ENCODE data around the gene CDRT4. TPM values are rescaled to one million over a fixed set of nuclear protein-coding genes. Genes with fewer than 3 reads are reported as not detected.

The CDRT4 gene
- total and polyA plus RNA-seq, 5 experiments from 2014 or later: 0.84 to 10.6 (median 1.8) TPM

DNA sequence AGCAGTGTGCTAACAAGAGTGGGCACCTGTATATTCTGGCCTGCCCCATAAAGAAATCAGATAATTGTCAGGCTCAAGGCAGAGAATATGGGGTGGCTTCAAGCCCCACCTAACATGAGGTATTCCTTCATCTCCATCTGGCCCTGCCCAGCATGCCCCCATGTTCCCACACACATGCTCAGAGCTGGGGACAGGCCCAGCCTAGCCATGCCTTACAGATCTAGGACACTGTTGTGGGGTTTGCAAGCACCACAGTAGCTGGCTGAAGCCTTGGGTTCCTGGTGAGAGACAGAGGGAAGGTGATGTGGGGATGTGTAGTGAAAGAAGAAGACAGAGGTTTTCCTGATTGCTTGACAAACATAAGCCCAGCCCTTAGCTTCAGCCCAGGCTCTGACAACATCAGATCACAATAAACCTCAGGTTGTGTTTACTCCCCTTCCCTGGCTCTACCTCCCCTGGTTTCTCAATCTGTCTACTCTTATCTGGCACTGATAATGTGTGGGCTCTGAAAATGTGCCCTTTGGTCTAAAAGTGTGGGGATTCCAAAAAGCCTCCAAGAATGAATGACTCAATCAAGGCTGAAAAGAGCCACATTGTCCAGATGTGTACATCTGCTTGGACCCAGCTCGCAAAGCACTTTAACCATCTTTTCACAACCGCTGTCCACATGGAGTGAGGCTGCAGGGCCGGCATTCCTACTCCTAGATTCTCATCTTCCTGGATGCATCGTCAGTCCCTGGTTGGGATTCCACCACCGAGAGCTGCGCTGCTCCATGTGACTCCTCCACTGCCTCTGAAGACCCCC is 34.4 kb downstream of the CDRT4 start:
- POLR2A ChIA-PET: no interaction called here
- Mint-ChIP-seq H3K9me3 (peaks cover 0 to 18% (median 13%) of the 10 kb centered on the region in 9 donors), H3K27ac (no peak overlapping the region), H3K36me3 (peaks cover 5 to 36% (median 10%) of the 10 kb centered on the region in 3 donors), H3K4me1 (peaks cover 8 to 16% (median 13%) of the 10 kb centered on the region in 4 donors), H3K4me3 (no peak overlapping the region), H3K27me3 (peaks cover 0 to 9% (median 0%) of the 10 kb centered on the region in 5 donors)
- DNase-seq (no peak), ATAC-seq (no peak)

DNA sequence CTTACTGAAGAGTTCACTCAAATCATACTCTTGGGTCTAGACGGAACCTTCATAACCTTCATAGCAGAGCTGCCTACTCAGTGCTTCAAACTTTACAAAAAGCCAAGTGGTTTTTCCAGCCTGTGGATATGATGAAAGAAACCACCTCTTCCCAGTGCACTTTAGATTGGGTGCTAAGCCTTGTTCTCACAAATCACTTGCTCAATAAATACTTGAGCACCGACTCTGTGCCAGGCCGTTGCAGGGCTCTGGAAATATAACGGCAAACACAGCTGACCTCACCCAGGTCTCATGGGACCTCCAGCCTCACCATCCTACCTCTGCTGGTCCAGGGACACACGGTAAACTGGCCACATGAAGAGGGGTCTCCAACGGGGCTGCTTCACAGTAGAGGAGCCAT is 35.7 kb downstream of the CDRT4 start:
- no peak overlapping the region for H3K4me3 Mint-ChIP-seq
- peaks cover 0 to 14% (median 7%) of the 10 kb centered on the region in 9 donors for H3K9me3 Mint-ChIP-seq
- H3K36me3 Mint-ChIP-seq: peaks cover 5 to 31% (median 10%) of the 10 kb centered on the region in 3 donors
- POLR2A ChIA-PET: interaction anchor here (0.6 kb wide), 1 partner anchor 58 kb away, joined by 3 read pairs; no protein-coding TSS in a partner anchor
- no peak overlapping the region for H3K27ac Mint-ChIP-seq
- ATAC-seq: no peak
- peaks cover 2 to 8% (median 6%) of the 10 kb centered on the region in 4 donors for H3K4me1 Mint-ChIP-seq
- no peak for DNase-seq
- H3K27me3 Mint-ChIP-seq: peaks cover 0 to 9% (median 0%) of the 10 kb centered on the region in 5 donors

DNA sequence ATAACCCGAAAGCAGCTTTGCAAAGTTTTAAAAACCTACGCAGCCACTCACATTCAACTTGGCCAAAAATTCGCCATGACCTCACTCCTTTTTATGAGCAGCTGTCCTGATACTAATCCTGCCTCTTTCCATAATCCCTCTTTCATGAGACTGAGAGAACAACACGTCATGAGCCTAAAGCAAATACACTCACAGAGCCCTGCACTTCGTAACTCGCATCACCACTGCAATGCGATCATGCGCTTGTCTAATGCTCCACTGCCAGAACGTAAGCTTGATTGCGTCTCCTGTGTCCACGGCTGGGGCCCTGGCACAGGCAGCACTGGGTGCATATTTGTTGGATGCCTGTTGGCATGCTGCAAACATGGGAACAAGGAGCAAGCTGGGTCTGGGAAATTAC is 36.2 kb downstream of the CDRT4 start:
- Mint-ChIP-seq H3K9me3 (peaks cover 0 to 14% (median 9%) of the 10 kb centered on the region in 9 donors), H3K27ac (no peak overlapping the region), H3K27me3 (peaks cover 0 to 9% (median 0%) of the 10 kb centered on the region in 5 donors), H3K4me3 (no peak overlapping the region), H3K36me3 (peaks cover 5 to 30% (median 10%) of the 10 kb centered on the region in 3 donors), H3K4me1 (peaks cover 0 to 4% (median 3%) of the 10 kb centered on the region in 4 donors)
- POLR2A ChIA-PET: no interaction called here
- ATAC-seq (no peak), DNase-seq (no peak)

DNA sequence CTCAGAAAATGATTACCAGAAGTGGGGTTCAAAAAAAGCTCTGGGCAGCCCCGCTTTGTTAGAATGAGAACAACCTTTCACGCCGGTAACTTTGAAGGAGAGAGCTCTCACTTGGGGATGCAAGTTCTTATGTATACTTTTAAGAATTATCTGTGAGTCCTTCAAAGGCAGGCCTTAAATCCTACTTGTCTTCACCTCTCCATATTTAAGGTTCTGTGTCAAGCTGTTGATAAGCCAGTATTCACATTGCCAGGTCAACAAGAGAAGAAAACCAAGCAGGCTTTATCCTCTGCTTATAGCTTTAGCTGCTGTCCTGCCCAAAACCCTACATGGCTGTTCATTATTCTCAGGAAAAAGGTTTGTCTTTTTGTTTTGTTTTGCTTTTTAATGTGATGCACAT is 42.9 kb downstream of the CDRT4 start:
- DNase-seq (no peak), ATAC-seq (no peak)
- H3K27ac Mint-ChIP-seq: no peak overlapping the region
- POLR2A ChIA-PET: no interaction called here
- no peaks in the 10 kb centered on the region for H3K4me1 Mint-ChIP-seq
- peaks cover 0 to 9% (median 2%) of the 10 kb centered on the region in 5 donors for H3K27me3 Mint-ChIP-seq
- peaks cover 0 to 11% (median 6%) of the 10 kb centered on the region in 9 donors for H3K9me3 Mint-ChIP-seq
- H3K4me3 Mint-ChIP-seq: no peak overlapping the region
- peaks cover 0 to 13% (median 4%) of the 10 kb centered on the region in 3 donors for H3K36me3 Mint-ChIP-seq

DNA sequence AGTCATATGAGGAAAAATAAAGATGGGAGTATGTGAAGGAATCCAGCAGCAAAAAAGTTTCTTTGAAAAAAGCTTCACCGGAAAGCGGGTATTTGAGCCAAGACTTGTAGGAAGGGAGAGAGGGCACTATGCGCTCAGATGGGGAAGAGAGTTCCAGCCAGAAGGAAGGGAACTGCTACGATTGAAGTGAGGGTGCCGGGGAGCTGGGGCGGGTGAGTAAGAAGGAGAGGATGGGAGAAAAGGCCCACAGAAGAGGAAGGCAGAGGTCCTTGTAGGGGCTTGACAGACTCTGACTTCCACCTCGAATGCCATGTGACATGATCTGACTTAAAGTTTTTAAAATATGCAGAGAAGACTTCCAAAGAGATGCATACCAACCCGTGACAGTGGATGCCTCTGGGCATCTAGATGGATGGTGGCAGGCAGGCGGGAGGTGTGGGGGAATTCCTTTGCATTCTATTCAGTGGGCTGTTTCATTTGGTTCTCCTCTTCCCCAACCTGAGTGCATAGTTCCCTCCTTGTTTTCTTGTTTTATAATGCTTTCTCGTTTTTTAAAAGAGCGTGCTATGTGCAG is 44.9 kb downstream of the CDRT4 start:
- Mint-ChIP-seq H3K27ac (no peak overlapping the region), H3K4me3 (no peak overlapping the region), H3K36me3 (peaks cover 0 to 13% (median 0%) of the 10 kb centered on the region in 3 donors), H3K4me1 (no peaks in the 10 kb centered on the region), H3K9me3 (peaks cover 0 to 10% (median 5%) of the 10 kb centered on the region in 9 donors), H3K27me3 (peaks cover 0 to 6% (median 2%) of the 10 kb centered on the region in 5 donors)
- no peak for ATAC-seq
- no peak for DNase-seq
- POLR2A ChIA-PET: no interaction called here

DNA sequence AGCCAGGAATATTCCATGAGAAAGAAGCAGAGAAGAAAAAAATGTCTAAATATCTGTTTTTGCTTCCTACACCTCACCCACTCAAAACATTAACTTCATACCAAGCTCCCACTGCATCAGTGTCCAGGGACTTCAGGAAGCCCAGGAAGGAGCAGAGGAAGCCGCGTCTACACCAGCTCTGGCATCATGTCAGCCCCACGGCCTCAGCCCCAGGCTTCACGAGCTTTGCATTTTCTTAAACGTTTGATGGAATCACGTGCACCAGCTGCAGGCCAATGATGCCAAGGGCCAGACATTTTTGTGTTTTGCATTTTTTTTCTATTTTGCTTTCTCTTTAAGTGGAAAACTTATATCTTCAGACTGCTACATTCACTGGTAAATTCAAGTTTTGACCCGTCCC is 48.6 kb downstream of the CDRT4 start:
- Mint-ChIP-seq H3K27me3 (peaks cover 0 to 6% (median 2%) of the 10 kb centered on the region in 5 donors), H3K36me3 (no peaks in the 10 kb centered on the region), H3K4me1 (no peaks in the 10 kb centered on the region), H3K4me3 (no peak overlapping the region), H3K27ac (peak overlapping the region in 1 of 10 donors; percentile 91), H3K9me3 (no peaks in the 10 kb centered on the region)
- POLR2A ChIA-PET: no interaction called here
- DNase-seq (no peak), ATAC-seq (no peak)

DNA sequence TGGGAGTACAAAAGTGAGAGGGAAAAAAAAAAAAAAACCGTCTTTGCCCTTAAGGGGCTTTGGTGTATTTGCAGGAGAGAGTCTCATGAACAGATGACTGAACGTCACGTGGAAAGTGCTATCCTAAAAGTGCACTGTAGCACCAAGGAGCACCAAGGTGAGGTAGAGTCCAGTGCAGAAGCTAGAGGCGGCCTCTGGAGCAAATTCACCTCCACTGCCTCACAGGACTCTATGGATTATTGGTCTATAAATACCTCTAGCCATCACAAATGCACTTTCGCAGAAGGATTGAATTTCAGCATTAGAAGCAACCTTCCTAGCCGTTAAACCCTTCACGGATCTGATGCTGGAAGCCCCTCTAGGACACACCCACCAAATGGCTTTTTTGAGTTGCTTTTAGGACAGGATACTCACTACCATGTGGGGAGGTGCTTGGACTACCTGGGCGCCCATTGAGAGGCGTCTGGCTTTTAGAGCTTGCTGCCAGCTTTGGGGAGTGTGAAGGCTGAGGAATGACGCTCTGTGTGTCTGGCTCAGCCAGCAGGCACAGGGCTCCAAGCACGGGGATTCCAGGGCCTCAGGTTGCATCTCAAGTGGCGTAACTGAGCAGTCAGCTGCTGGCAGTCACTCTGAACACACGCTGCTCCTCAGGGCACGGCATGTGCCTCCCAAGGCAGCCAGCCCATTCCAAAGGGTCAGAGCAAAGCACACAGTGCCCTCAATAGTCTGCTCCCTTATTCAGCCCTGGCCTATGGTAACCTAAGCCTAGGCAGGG is 52.7 kb downstream of the CDRT4 start:
- ATAC-seq (no peak), DNase-seq (no peak)
- Mint-ChIP-seq H3K27ac (no peak overlapping the region), H3K9me3 (no peaks in the 10 kb centered on the region), H3K36me3 (no peaks in the 10 kb centered on the region), H3K4me3 (no peak overlapping the region), H3K27me3 (no peaks in the 10 kb centered on the region), H3K4me1 (no peaks in the 10 kb centered on the region)
- POLR2A ChIA-PET: no interaction called here

DNA sequence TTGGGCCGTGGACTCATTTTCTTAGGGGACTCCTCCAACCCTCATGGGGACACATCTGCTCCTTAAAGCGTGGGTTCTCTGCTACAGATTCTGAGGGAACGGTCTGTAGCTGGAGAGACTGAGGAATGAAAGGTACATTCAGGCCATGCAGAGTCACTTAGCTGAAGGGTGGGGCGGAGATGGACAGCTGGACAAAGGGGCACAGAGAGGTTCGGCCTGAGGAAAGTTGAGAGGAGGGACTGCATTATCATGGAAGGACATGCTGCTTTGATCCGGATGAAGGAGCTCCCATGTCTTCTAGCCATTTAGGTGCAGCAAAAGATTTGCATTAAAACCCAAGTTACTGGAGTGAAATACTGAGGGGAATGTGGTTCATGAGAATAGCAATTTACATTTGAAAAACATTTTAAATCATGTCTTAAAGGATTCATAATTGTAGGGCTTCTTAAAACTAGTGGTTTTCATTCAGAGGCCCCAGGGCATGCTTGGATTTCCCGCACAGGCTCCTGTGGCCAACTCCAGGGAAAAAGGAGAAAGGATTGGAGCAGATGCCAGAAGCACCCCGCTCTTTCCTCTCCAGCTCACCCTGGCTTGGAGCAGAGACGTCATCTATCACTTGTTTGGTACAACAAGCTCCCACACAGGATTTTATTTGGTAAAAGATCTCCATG is 54.2 kb downstream of the CDRT4 start:
- Mint-ChIP-seq H3K27ac (peak overlapping the region in 1 of 10 donors; percentile 2), H3K9me3 (no peaks in the 10 kb centered on the region), H3K4me1 (no peaks in the 10 kb centered on the region), H3K4me3 (no peak overlapping the region), H3K27me3 (no peaks in the 10 kb centered on the region), H3K36me3 (no peaks in the 10 kb centered on the region)
- no peak for DNase-seq
- ATAC-seq: no peak
- POLR2A ChIA-PET: no interaction called here

DNA sequence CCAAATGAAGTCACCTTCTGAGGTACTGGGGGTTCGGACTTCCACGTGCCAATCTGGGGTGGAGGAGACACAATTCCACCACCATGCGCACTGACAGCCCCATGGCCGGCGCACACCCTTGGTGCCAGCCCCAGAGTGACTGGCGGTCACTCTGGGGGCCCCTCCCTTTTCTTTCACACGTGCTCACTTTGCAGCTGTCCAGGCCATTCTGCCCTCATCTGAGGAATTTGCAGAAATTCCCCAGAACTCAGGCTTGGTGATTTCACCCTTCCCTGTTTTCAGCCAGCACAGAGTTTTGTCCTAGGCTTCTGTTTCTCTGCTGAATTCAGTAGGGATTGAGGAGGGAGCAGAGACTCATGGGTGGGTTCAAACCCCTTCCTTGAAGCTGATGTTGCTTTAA is 54.8 kb downstream of the CDRT4 start:
- H3K27ac Mint-ChIP-seq: no peak overlapping the region
- ATAC-seq: no peak

DNA sequence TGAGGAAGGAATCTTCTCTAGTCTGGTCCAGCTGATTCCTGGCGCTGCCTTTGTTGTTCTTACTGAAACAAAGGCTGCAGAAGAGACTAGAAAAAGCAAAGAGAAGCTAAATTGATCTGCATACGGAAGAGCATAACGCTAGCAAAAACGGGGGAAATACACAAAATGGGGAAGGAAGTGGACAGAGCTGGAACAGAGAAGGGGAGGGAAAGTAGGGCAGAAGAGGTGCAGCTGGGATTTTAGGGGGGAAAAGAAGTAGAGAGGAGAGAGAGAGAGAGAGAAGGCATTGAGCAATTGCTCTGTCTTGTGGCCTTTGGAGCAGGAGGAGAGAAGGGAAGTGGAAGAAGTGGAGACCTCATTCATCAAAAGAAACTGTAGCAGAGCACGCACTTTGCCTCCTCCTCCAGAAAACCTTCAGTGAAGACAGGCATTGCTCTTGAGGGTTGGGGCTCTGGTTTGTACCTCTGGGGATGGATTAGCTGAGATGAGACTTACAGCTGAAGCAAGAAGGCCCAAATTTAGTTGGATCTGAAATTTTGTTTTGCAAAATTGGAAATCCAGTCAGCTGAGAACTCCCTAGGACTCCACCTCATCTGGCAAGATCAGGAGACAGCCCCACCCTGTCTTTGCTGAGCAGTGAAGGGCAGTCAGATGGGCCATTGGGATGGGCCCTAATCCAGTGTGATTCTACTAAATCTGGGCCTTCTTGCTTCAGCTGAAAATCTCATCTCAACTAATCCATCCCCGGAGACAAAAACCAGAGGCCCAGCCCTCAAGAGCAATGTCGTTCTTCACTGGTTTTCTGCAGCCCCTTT is 55.8 kb downstream of the CDRT4 start:
- H3K27me3 Mint-ChIP-seq: no peaks in the 10 kb centered on the region
- H3K27ac Mint-ChIP-seq: peak overlapping the region in 1 of 10 donors; percentile 43
- peaks cover 0 to 1% (median 0%) of the 10 kb centered on the region in 4 donors for H3K4me1 Mint-ChIP-seq

More for the DNA sequence above, 54.8 kb downstream of the CDRT4 start:
- peaks cover 0 to 1% (median 0%) of the 10 kb centered on the region in 4 donors for H3K4me1 Mint-ChIP-seq
- H3K4me3 Mint-ChIP-seq: no peak overlapping the region
- POLR2A ChIA-PET: no interaction called here
- DNase-seq: no peak
- no peaks in the 10 kb centered on the region for H3K36me3 Mint-ChIP-seq
- H3K9me3 Mint-ChIP-seq: no peaks in the 10 kb centered on the region
- H3K27me3 Mint-ChIP-seq: no peaks in the 10 kb centered on the region

DNA sequence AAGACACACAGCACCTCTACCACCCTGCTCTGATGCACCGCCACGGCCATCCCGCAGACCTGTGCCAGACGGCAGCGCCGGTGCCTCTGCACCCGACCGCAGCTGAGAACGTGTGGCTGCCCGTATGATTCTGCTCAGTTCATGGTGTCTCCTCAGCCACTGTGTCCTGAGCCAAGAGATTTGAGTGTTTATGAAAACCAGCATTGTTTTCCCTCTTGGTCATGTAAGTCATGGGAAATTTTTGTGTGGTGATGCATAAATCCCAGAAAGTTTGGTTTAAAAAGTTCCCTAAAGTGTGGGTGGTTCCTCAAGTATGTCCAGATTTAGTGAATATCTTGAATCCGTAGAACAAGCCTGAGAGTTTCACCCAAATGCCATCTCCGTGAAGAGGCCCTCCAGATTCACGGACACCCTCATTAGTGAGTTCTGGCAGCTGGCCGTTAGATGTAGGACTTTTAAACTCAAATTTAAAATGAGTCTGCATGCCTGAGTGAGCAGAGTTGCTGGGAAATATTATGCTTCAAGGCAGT is 57.6 kb downstream of the CDRT4 start:
- H3K4me3 Mint-ChIP-seq: no peak overlapping the region
- H3K4me1 Mint-ChIP-seq: peaks cover 0 to 1% (median 0%) of the 10 kb centered on the region in 4 donors
- POLR2A ChIA-PET: no interaction called here
- H3K27me3 Mint-ChIP-seq: no peaks in the 10 kb centered on the region
- H3K9me3 Mint-ChIP-seq: no peaks in the 10 kb centered on the region
- H3K36me3 Mint-ChIP-seq: no peaks in the 10 kb centered on the region
- H3K27ac Mint-ChIP-seq: no peak overlapping the region
- DNase-seq: no peak
- no peak for ATAC-seq

More for the DNA sequence above, 55.8 kb downstream of the CDRT4 start:
- H3K9me3 Mint-ChIP-seq: no peaks in the 10 kb centered on the region
- H3K4me3 Mint-ChIP-seq: no peak overlapping the region
- POLR2A ChIA-PET: no interaction called here
- ATAC-seq (no peak), DNase-seq (no peak)
- H3K36me3 Mint-ChIP-seq: no peaks in the 10 kb centered on the region
